ENCODE data around the gene ZBTB43.

- no peak for TF ChIP-seq CTCF (conservative IDR thresholded peaks at IDR 0.05; ENCODE audit: low read length)
- TF ChIP-seq EZH2phosphoT487 (IDR thresholded peaks at IDR 0.05; ENCODE audit: borderline replicate concordance, low read depth, low read length) = no peak
These were observed 78.8 kb downstream of the ZBTB43 start for GRCh38 chr9:126883636-126884035.

All from OCI-LY7 (cell line).